ENCODE data around the gene COL25A1.

The COL25A1 gene

GRCh38 chr4:109065006-109065405 is 237.5 kb downstream of the COL25A1 start:
- Mint-ChIP-seq H3K36me3 (no peaks in the 10 kb centered on the region), H3K9me3 (no peaks in the 10 kb centered on the region), H3K4me1 (no peaks in the 10 kb centered on the region), H3K27ac (no peak overlapping the region), H3K4me3 (no peak overlapping the region), H3K27me3 (no peaks in the 10 kb centered on the region)
- no peak for ATAC-seq

DNA sequence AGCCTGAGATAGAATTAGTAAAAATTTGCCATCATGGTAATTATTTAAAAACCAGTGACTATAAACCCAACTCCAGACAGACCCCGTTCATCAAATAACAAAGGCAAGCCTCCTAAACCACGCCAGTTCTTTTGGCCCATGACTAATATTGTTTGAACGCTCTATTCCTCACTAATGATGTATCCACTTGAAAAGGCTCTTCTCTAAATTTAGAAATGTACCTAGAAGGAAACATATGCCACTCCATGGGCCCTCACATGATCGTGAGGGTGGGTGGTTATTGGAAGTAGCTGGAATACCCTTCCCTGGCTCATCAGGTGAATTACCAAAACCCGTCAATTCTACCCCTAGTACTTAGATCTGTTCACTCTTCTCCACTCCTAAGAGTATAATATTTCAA is 249.2 kb downstream of the COL25A1 start:
- H3K4me3 Mint-ChIP-seq, result no peak overlapping the region
- H3K27me3 Mint-ChIP-seq, result no peaks in the 10 kb centered on the region
- no peaks in the 10 kb centered on the region for H3K4me1 Mint-ChIP-seq

GRCh38 chr4:109052821-109053220 is 249.6 kb downstream of the COL25A1 start:
- ATAC-seq, result no peak
- no peaks in the 10 kb centered on the region for H3K36me3 Mint-ChIP-seq

More for the DNA sequence above, 249.2 kb downstream of the COL25A1 start:
- no peaks in the 10 kb centered on the region for H3K9me3 Mint-ChIP-seq
- ATAC-seq, result no peak
- H3K27ac Mint-ChIP-seq, result no peak overlapping the region
- no peaks in the 10 kb centered on the region for H3K36me3 Mint-ChIP-seq

GRCh38 chr4:109051054-109051453 is 251.4 kb downstream of the COL25A1 start:
- H3K27ac Mint-ChIP-seq, result no peak overlapping the region
- no peak overlapping the region for H3K4me3 Mint-ChIP-seq
- H3K9me3 Mint-ChIP-seq, result no peaks in the 10 kb centered on the region
- H3K36me3 Mint-ChIP-seq, result no peaks in the 10 kb centered on the region
- no peaks in the 10 kb centered on the region for H3K27me3 Mint-ChIP-seq
- no peaks in the 10 kb centered on the region for H3K4me1 Mint-ChIP-seq
- ATAC-seq, result no peak

More at GRCh38 chr4:109052821-109053220, 249.6 kb downstream of the COL25A1 start:
- Mint-ChIP-seq H3K27ac (no peak overlapping the region), H3K4me1 (no peaks in the 10 kb centered on the region), H3K9me3 (no peaks in the 10 kb centered on the region), H3K27me3 (no peaks in the 10 kb centered on the region), H3K4me3 (no peak overlapping the region)

DNA sequence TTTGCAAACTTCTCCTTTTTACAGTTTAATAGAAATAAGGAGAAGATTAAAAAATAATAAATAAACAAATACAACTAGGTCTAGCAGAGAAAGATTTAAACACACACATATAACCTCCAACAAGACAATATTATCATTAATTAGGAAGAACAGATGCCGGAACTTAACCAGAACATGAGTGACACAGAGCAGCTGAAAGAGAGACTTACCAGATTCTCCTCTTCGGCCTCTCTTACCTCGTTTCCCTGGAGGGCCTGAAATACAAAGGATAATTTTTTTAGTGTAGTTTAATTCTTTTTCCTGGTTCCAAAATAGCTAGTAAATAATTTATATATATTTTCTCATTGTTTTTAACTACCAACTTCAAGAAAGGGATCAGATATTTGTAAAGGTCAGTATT is 252.5 kb downstream of the COL25A1 start:
- H3K4me3 Mint-ChIP-seq, result no peak overlapping the region
- no peaks in the 10 kb centered on the region for H3K9me3 Mint-ChIP-seq
- H3K27ac Mint-ChIP-seq, result no peak overlapping the region
- H3K4me1 Mint-ChIP-seq, result no peaks in the 10 kb centered on the region
- no peaks in the 10 kb centered on the region for H3K36me3 Mint-ChIP-seq
- no peak for ATAC-seq
- H3K27me3 Mint-ChIP-seq, result no peaks in the 10 kb centered on the region

DNA sequence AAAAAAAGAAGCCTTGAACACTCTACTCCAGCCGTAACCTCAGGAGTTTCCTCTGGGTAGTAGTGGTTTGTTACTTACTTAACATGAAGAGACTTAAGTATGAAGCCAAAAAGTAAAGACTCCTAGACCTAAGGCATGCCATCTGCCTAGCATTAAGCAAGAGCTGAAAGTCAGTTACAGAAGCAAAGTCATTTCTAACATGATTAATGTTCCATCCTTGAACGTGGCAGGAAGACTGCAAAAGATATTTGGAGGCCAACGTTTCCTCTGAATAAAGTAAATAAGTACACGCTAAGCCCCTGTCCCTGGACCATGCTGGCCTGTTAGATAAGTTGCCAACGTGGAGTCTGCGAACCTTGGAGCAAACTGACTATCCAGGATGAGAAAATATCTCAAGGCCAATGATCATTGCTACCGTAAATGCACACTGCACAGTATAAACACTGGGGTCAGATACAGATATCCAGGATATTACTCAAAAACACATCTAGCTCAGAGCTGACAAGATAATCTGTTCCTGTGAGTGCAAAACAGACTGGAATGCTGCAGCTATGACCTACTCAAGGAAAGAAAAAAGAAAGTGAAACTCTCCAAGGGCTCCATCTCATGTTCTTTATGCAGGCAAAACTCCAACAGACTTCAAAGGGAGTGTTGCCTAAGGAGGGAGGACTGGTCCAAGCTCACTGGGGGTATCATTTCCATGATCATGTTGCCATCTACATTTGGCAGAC is 255.8 kb downstream of the COL25A1 start:
- Mint-ChIP-seq H3K27me3 (no peaks in the 10 kb centered on the region), H3K9me3 (no peaks in the 10 kb centered on the region), H3K4me1 (no peaks in the 10 kb centered on the region), H3K4me3 (no peak overlapping the region), H3K27ac (no peak overlapping the region), H3K36me3 (no peaks in the 10 kb centered on the region)
- ATAC-seq, result no peak

- no peak for ATAC-seq
- Mint-ChIP-seq H3K9me3 (no peaks in the 10 kb centered on the region), H3K4me3 (no peak overlapping the region), H3K36me3 (no peaks in the 10 kb centered on the region), H3K27ac (no peak overlapping the region), H3K27me3 (no peaks in the 10 kb centered on the region), H3K4me1 (no peaks in the 10 kb centered on the region)
These were observed 258.0 kb downstream of the COL25A1 start for GRCh38 chr4:109044431-109044830.

GRCh38 chr4:109043286-109043685 is 259.2 kb downstream of the COL25A1 start:
- H3K27me3 Mint-ChIP-seq, result no peaks in the 10 kb centered on the region

GRCh38 chr4:109041463-109042360 is 260.7 kb downstream of the COL25A1 start:
- Mint-ChIP-seq H3K4me1 (no peaks in the 10 kb centered on the region), H3K27me3 (no peaks in the 10 kb centered on the region), H3K4me3 (no peak overlapping the region), H3K36me3 (no peaks in the 10 kb centered on the region), H3K27ac (no peak overlapping the region), H3K9me3 (peaks cover 4% of the 10 kb centered on the region)
- ATAC-seq, result no peak

More at GRCh38 chr4:109043286-109043685, 259.2 kb downstream of the COL25A1 start:
- H3K4me3 Mint-ChIP-seq, result no peak overlapping the region
- peaks cover 4% of the 10 kb centered on the region for H3K9me3 Mint-ChIP-seq
- ATAC-seq, result no peak
- H3K36me3 Mint-ChIP-seq, result no peaks in the 10 kb centered on the region
- no peaks in the 10 kb centered on the region for H3K4me1 Mint-ChIP-seq
- H3K27ac Mint-ChIP-seq, result no peak overlapping the region

- no peak for ATAC-seq
- H3K4me1 Mint-ChIP-seq, result no peaks in the 10 kb centered on the region
- no peaks in the 10 kb centered on the region for H3K36me3 Mint-ChIP-seq
- no peak overlapping the region for H3K4me3 Mint-ChIP-seq
- no peaks in the 10 kb centered on the region for H3K27me3 Mint-ChIP-seq
- no peak overlapping the region for H3K27ac Mint-ChIP-seq
- peaks cover 4% of the 10 kb centered on the region for H3K9me3 Mint-ChIP-seq
These were observed 262.0 kb downstream of the COL25A1 start for GRCh38 chr4:109040441-109040840.

- Mint-ChIP-seq H3K27ac (no peak overlapping the region), H3K36me3 (no peaks in the 10 kb centered on the region), H3K4me1 (no peaks in the 10 kb centered on the region), H3K4me3 (no peak overlapping the region), H3K9me3 (peaks cover 4% of the 10 kb centered on the region), H3K27me3 (no peaks in the 10 kb centered on the region)
- ATAC-seq, result no peak
These were observed 265.4 kb downstream of the COL25A1 start for GRCh38 chr4:109037026-109037425.

- Mint-ChIP-seq H3K27ac (no peak overlapping the region), H3K4me3 (no peak overlapping the region), H3K4me1 (no peaks in the 10 kb centered on the region), H3K27me3 (no peaks in the 10 kb centered on the region), H3K9me3 (peaks cover 6% of the 10 kb centered on the region), H3K36me3 (no peaks in the 10 kb centered on the region)
- ATAC-seq, result no peak
These were observed 268.5 kb downstream of the COL25A1 start for GRCh38 chr4:109033993-109034392.

- no peak overlapping the region for H3K4me3 Mint-ChIP-seq
- peaks cover 3% of the 10 kb centered on the region for H3K9me3 Mint-ChIP-seq
- H3K36me3 Mint-ChIP-seq, result no peaks in the 10 kb centered on the region
- H3K4me1 Mint-ChIP-seq, result no peaks in the 10 kb centered on the region
- H3K27me3 Mint-ChIP-seq, result no peaks in the 10 kb centered on the region
- no peak overlapping the region for H3K27ac Mint-ChIP-seq
- no peak for ATAC-seq
These were observed 269.8 kb downstream of the COL25A1 start for GRCh38 chr4:109032671-109033070.

DNA sequence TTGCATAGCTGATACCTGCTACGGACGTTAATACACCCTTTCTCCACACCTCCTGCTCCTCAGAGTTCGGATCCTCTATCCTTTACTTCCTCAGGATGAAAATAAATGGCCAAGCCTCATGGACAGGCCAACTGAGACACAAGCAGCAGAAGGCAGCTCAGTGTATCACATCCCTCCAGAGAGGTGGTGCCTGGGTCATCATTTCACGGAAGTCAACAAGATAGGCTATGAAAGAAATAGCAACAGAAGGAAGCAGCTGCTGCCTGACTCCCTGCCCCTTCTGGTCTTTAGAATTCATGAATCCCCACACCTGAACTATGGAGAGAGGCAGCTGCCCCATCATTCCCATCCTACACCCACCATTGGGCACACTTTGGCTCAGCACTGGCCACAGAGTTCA is 272.5 kb downstream of the COL25A1 start:
- Mint-ChIP-seq H3K36me3 (no peaks in the 10 kb centered on the region), H3K27me3 (no peaks in the 10 kb centered on the region), H3K4me3 (no peak overlapping the region), H3K27ac (no peak overlapping the region), H3K9me3 (peaks cover 3% of the 10 kb centered on the region), H3K4me1 (no peaks in the 10 kb centered on the region)
- ATAC-seq, result no peak

- Mint-ChIP-seq H3K9me3 (peaks cover 5% of the 10 kb centered on the region), H3K27me3 (no peaks in the 10 kb centered on the region), H3K4me1 (no peaks in the 10 kb centered on the region), H3K4me3 (no peak overlapping the region), H3K27ac (no peak overlapping the region), H3K36me3 (no peaks in the 10 kb centered on the region)
- no peak for ATAC-seq
These were observed 275.4 kb downstream of the COL25A1 start for GRCh38 chr4:109027016-109027500.

Data from stimulated activated memory B cell treated with anti-CD40 and anti-IgM and Interleukin-4, amounts not matched to agents 10 μg/mL and 1 μg/mL and 100 μg/mL, for 72 hours (primary cell).